ES-I3 (cell line): ENCODE measurements around the gene TNK2.
"Not testable (repeated sequence)": the region's sequence is repeated elsewhere in the genome, so short reads cannot be mapped to it uniquely, and the experiment has no call there.

ENCODE experiments used
- H3K36me3 ChIP-seq: 2 replicates; pipeline ENCODE4 v1.6.1; 2013; ENCODE audit warnings: mild to moderate bottlenecking, low read length, control low read depth, moderate library complexity; ENCODE audit not compliant: insufficient read depth
- H3K4me1 ChIP-seq: 2 replicates; pipeline ENCODE4 v1.6.1; 2013; ENCODE audit warnings: mild to moderate bottlenecking, control low read depth, low read length; ENCODE audit not compliant: insufficient read depth
- H3K9ac ChIP-seq: 2 replicates; pipeline ENCODE4 v1.6.1; 2013; ENCODE audit warnings: low read depth, mild to moderate bottlenecking, low read length, moderate library complexity
- H3K9me3 ChIP-seq: 2 replicates; pipeline ENCODE4 v1.6.1; 2013; ENCODE audit warnings: mild to moderate bottlenecking, low read length, moderate library complexity; ENCODE audit not compliant: control insufficient read depth, insufficient read depth

The TNK2 gene

DNA sequence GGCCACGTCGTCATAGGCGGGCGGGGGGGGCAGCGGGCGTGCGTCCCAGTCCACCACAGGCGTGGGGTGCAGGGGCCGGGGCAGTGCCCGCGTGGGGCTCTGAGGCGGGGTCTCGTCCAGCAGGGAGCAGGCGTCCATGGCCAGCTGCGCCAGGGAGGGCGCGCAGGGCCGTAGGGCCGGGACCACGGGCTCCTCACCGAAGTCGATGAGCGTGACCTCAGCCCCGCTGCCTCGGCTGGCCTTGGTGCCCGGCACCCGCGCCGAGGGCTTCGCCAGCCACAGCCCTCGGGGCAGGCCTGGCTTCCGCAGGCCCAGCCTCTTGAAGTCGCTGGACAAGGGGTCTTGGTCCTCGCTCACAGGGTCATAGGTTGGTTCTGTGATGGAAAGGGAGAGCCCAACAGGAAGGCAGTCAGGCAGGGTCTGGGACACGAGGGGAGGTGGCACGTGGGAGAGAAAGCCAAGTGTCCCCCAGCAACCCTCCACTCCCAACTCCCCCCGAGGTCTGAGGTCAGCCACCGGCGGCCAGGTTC lies 40.0 kb downstream of the TNK2 start:
- Histone ChIP-seq H3K9me3 (no peaks in the 10 kb centered on the region), H3K4me1 (no peaks in the 10 kb centered on the region), H3K36me3 (no peaks in the 10 kb centered on the region; the same call in 1 of the 2 replicates), H3K9ac (no peak overlapping the region)

GRCh38 chr3:195867631-195868335 lies 40.6 kb downstream of the TNK2 start:
- Histone ChIP-seq H3K36me3 (no peaks in the 10 kb centered on the region; the same call in 1 of the 2 replicates), H3K9me3 (no peaks in the 10 kb centered on the region), H3K9ac (no peak overlapping the region), H3K4me1 (no peaks in the 10 kb centered on the region)

DNA sequence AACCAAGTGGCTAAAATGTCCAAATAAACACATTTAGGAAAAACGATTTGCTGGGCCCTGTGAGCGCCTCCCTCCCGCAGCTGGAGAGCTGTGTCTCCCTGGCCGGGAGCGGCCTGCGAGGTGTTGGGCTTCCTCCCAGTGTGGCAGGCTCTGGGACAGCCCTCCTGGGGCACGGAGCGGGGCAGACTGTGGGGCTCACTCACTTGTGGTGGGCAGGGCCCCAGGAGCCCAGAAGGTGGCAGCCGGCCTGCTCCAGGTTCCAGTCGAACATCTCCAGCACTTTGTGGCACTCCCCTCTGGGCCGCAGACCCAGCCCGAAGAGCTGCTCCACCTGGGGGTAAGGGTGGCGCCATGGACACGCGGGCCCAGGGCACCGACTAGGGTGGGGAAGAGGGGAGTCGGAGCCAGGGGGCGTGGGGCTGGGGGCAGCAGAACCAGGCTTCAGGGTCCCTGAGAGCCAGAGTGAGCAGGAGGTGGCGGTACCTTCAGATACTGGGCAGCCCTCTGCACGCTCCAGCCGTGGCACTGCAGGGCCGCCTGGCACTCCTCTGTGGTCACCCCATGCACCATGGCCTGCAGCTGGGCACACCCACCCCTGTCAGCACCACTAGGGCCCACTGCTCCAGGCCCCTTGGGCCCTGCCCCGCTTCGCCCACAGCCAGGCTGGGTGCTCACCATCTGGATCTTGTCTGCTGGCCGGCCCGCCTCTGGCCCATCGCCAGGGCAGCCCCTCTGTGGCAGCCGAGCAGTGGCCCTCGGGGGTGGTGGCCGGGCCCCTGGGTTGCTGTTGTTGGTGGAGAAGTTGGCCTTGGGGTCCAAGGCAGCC lies 41.5 kb downstream of the TNK2 start:
- Histone ChIP-seq H3K4me1 (no peaks in the 10 kb centered on the region), H3K9ac (no peak overlapping the region), H3K36me3 (no peaks in the 10 kb centered on the region; the same call in 1 of the 2 replicates), H3K9me3 (no peaks in the 10 kb centered on the region)

DNA sequence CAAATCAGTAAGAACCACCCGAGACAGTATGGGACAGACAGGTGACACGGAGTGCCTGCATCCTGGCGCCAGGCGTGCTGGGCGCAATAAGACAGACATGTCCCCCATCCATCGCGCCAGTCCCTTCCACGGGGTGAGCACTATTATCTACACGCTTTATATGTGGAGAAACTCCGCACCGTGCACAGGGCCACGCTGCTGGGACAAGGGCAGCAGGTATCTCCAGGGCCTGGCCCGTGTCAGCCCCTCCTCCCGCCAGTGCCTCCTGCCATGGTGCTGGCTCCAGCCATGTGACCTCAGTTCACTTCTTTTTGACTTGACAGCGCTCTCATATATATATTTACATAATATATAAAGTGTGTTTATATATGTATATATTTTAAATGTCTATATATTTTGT lies 42.6 kb downstream of the TNK2 start:
- Histone ChIP-seq H3K9ac (no peak overlapping the region), H3K4me1 (peaks cover 4% of the 10 kb centered on the region; the same call in 1 of the 2 replicates), H3K36me3 (no peaks in the 10 kb centered on the region; the same call in 1 of the 2 replicates), H3K9me3 (no peaks in the 10 kb centered on the region)

GRCh38 chr3:195863121-195864061 lies 45.0 kb downstream of the TNK2 start:
- H3K9ac ChIP-seq: no peak overlapping the region
- H3K4me1 ChIP-seq: peaks cover 18% of the 10 kb centered on the region
- no peaks in the 10 kb centered on the region; the same call in 1 of the 2 replicates for H3K36me3 ChIP-seq
- no peaks in the 10 kb centered on the region for H3K9me3 ChIP-seq

DNA sequence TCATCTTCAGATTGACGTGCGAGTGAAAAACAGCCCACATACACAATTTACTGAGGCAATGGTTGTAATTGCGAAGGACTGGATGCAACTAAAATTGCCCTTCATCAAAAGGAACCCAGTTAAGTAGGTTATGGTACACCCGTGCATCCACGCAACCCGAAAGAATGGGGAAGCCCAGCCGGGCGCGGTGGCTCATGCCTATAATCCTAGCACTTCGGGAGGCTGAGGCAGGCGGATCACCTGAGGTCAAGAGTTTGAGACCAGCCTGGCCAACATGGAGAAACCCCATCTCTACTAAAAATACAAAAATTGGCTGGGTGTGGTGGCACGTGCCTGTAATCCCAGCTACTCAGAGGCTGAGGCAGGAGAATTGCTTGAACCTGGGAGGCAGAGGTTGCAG lies 46.0 kb downstream of the TNK2 start:
- not testable (repeated sequence) for H3K36me3 ChIP-seq, H3K9ac ChIP-seq, H3K9me3 ChIP-seq
- H3K4me1 ChIP-seq: peaks cover 18% of the 10 kb centered on the region

DNA sequence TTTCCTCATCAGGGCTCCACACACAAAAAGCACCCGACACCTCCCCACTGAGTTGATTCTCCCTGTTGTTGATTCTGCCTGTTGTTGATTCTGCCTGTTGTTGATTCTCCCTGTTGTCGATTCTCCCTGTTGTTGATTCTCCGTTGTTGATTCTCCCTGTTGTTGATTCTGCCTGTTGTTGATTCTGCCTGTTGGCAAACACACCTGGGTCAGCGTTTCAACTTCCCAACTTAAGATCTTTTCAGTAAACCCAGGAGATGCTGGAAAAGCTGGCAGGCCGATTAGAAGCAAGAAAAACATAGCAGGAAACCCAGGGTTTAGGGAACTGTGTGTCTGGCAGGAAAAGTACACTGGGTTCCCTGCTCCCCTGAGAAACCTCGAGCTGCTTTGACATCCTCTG lies 47.9 kb downstream of the TNK2 start:
- Histone ChIP-seq H3K9ac (no peak overlapping the region), H3K36me3 (no peaks in the 10 kb centered on the region)

DNA sequence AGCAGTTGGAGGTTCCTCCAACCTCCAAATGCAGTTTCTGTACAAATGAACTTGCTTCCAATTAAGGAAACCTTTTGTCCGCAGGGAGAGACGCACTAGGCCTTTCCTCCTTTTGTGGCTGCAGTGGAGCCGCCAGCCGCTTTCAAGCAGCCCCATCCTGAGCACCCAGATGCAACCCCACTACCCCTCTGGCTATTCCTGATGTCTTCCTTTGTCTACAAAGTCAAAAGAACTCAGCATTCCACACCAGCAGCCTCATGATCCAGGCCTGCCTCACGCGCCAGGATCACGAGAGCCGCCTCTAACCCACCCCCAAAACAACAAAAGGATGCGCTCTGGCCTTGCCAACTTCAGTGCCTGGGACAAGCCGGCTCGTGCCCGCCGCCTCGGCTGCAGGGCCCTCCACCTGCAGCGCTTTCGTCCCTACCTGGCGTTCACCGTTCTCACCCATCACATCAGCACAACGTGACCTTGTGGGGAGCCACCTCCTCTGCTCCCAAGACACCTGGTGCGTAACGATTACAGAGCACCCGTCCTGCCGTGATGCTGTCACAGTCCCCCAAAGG lies 48.4 kb downstream of the TNK2 start:
- Histone ChIP-seq H3K4me1 (peaks cover 18% of the 10 kb centered on the region), H3K36me3 (no peaks in the 10 kb centered on the region), H3K9me3 (no peaks in the 10 kb centered on the region), H3K9ac (no peak overlapping the region)

More for the DNA sequence above, 47.9 kb downstream of the TNK2 start:
- no peaks in the 10 kb centered on the region for H3K9me3 ChIP-seq
- peaks cover 18% of the 10 kb centered on the region for H3K4me1 ChIP-seq

- peaks cover 22% of the 10 kb centered on the region for H3K4me1 ChIP-seq
- no peaks in the 10 kb centered on the region for H3K9me3 ChIP-seq
- H3K9ac ChIP-seq: no peak overlapping the region
- no peaks in the 10 kb centered on the region for H3K36me3 ChIP-seq
These were observed 49.1 kb downstream of the TNK2 start for GRCh38 chr3:195859061-195859845.

DNA sequence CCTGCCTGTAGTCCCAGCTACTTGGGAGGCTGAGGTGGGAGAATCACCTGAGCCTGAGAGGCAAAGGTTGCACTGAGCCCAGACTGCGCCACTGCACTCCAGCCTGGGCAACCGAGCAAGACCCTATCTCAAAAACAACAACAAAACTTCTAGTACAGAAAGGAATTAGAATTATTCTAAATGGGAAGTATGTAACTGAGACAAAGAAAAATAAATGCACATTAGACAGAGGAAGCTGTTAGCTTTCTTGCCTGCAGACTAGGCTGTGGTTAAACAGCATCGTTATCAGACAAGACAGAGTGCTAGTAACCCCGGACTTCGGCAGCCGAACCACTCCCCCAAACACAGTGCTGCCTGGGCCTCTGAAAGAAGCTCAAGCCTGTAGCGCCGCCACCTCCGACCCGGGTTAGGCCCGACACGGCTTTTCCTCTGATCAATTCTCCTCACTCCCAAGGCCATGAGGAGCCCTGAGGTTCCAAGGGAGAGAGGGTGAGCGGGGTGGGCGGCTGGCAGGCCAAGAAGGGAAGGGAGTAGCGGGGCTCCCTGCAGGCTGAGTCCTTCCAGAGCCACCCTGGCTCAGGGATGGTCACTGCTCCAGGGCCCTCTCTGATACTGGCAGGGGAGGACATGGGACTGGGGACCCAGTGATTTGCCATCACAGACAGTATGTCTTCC lies 51.8 kb downstream of the TNK2 start:
- H3K9me3 ChIP-seq: no peaks in the 10 kb centered on the region
- peaks cover 22% of the 10 kb centered on the region for H3K4me1 ChIP-seq
- H3K9ac ChIP-seq: no peak overlapping the region
- no peaks in the 10 kb centered on the region for H3K36me3 ChIP-seq

GRCh38 chr3:195855471-195856409 lies 52.6 kb downstream of the TNK2 start:
- Histone ChIP-seq H3K36me3 (no peaks in the 10 kb centered on the region), H3K9me3 (no peaks in the 10 kb centered on the region), H3K4me1 (peaks cover 17% of the 10 kb centered on the region), H3K9ac (no peak overlapping the region)
